Limb (tissue), 2 donors: Measurements from ENCODE around the gene GAB4.
"Not testable (repeated sequence)": the region's sequence is repeated elsewhere in the genome, so short reads cannot be mapped to it uniquely, and the experiment has no call there.

ENCODE experiments used
- DNase-seq, 2 donors: peaks; one replicate each; pipeline ENCODE4 v3.0.0-alpha.2; 2016; ENCODE audit errors: extremely low spot score in 2 of 2

The GAB4 gene, protein sequence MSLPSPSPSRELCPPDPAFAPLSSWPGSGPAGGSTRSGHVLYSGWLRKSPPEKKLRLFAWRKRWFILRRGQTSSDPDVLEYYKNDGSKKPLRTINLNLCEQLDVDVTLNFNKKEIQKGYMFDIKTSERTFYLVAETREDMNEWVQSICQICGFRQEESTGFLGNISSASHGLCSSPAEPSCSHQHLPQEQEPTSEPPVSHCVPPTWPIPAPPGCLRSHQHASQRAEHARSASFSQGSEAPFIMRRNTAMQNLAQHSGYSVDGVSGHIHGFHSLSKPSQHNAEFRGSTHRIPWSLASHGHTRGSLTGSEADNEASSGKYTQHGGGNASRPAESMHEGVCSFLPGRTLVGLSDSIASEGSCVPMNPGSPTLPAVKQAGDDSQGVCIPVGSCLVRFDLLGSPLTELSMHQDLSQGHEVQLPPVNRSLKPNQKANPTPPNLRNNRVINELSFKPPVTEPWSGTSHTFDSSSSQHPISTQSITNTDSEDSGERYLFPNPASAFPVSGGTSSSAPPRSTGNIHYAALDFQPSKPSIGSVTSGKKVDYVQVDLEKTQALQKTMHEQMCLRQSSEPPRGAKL

DNA sequence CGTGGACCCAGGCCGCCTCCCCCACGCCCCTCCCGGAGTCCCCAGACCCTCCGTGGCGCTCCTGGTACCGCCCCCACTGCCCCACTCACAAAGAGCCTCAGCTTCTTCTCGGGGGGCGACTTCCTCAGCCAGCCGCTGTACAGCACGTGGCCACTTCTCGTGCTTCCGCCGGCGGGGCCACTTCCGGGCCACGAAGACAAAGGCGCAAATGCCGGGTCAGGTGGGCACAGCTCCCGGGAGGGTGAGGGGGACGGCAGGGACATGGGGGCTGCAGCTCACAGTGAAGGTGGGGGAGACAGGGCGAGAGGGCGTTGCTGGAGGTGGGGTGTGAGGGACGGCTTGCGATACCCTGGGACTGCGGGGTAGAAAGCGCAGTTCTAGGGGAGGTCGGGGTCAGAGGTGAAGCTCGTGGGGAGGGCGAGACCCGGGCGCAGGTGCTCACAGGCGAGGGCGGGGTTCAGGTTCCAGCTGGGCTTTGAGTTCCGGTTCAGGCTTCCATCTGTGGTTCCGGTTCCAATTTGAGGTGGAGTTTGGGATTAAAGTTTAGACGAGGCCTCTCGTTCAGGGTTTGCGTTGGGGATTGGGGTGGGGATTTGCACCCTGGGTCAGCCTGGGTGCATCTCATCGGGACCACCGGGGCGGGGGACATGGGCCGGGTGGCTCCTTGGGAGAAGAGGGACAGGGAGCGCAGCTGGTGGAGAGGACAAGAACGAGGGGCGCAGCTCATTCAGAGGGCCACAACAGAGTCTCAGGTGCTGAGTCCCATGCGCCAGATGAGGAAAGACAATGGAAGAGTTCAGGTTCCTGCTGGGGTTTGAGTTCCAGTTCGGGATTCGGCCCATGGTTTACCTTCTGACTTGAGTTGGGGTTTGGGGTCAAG, at the start of gene GAB4:
TSS of gene GAB4 (minus strand) at position 371 of the 880 bp plus-strand sequence. CDS start at position 263, 108 bp downstream.
- no peak for DNase-seq

DNA sequence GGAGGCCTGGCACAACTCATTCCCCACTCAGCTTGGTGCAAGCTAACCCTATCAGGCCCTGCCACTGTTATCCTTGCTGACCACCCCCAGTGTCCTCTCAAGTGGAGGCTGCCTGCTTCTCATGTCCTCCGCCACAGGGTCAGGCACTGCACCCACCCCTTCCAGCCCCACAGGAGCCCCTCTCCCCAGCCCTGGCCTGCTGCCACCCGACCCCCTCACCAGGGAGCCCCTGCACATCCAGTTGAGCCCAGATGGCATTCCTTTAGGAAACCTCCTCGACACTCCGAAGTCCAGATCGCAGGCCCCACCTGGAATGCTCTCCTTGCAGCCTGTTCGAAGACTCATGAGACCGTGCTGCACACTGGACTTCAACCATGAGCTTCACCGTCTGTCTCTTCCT, 48.8 kb upstream of the GAB4 start:
- no peak for DNase-seq

DNA sequence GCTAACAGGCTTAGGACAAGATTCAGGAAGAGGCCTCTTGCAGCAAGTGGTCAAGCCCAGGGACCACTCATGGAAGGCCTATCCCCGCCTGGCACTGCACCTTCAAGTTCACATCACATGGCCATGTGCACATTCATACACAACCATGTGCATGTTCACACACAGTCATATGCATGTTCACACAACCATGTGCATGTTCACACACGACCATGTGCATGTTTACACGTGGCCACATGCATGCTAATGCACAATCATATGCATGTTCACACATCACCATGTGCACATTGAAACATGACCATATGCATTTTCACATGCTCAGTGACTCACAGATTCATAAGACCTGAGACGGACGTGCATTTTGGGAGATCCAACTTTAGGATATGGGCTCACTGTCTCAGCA, 48.0 kb upstream of the GAB4 start:
- DNase-seq, result no peak

- no peak for DNase-seq
Measured at GRCh38 chr22:17047656-17048055, 39.6 kb upstream of the GAB4 start.

- no peak for DNase-seq
Measured at GRCh38 chr22:17046566-17047348, 38.7 kb upstream of the GAB4 start.

DNA sequence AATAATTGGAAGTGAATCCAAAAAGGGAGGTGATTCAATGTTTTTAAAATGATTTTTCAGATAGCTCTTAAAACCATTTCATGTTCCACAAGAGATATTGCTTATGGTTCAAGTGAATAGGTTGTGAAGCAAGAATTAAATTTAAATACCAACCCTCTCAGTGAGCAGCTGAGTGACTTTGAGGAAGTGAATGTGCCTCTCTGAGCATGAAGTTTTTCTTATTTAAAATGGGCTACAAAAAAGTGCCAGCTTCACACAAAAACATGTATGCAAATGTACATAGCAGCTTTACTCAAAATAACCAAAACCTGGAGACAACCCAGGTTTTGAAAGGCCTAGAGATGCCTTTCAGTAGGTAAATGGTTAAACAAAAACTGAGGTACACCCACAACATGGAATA, 35.5 kb upstream of the GAB4 start:
- DNase-seq, result no peak

DNA sequence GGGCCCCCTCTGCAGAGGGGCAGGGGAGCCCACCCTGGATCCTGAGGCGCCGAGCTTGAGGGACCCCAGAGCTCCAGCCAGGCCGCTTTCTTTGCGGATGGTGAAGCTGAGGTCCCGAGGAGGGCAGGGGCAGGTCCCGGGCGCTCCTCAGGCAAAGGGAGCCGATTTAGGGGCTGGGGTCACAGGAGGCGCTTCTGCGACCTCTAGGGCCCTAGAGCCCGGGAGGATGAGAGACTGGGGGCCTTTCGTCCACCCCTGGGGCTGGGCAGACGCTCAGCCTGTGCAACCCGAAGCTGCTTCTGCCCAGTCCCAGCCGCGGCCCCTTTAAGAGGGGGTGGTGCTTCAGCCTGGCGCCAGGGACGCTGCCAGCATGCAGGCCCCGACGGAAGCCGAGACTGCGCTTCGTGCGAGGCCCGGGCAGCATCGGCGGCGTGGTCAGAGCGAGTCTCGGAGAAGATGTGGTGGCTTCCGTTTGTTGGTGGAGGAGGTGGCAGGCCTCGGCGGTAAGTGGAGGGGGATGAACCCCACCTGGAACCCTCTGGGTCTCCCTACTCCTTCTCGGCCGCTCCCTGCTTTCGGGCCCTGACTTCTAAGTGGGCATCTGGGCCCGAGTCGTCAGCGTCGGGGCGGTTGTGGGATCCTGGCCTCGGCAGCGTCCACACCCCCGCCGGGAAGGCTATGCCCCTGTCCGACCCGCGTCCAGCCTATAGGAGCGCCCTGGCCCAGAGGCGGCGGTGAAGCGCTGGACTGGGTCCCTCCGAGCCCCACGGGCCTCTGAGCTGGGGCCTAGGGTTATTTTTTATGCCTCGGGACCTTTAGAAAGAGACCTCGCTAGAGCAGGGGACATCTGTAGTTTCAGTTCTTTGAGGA, 29.1 kb upstream of the GAB4 start:
- DNase-seq, result not testable (repeated sequence)

DNA sequence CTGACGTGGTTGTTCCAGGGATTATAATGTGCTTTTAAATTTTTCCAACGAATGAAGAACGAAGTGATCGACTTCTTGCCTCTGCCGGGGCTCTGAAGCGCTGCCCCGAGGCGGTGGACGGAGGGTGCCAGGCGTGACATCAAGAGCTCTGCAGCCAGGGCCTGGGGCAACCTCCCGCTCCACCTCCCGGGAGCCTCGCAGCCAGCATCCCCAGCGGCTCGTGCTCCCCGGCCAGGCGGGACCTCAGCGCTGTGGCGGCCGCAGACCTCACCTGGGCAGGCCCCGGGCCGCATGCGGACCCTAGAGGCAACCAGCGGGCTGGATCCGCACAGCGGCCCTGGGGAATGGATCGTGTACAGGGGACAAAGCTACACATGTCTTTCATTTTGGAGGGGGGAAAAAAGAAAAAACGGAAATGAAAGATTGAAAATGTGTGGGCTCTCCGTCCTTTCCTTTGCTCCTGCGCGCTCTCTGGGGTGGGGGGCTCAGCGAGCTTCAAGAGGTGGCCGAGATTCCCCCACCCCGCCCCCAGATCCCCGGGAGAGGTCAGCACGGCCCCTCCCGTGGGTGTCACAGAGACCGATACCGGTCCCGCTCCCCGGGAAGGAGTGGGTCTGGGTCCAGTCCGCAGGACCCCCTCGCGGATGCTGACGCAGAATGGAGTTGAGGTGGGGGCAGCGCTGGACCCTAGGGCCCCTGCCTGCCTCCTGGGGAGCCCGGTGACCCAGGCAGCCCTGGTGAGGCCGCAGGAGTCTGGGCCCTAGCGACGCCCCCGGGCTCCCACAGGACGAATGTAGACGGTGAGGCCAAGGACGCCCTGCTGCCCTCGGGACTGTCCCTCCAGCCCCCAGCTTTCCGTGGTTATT, 28.2 kb upstream of the GAB4 start:
- not testable (repeated sequence) for DNase-seq

- DNase-seq, result no peak
Measured at GRCh38 chr22:17035246-17035645, 27.2 kb upstream of the GAB4 start.

- not testable (repeated sequence) for DNase-seq
Measured at GRCh38 chr22:17034532-17034931, 26.5 kb upstream of the GAB4 start.

DNA sequence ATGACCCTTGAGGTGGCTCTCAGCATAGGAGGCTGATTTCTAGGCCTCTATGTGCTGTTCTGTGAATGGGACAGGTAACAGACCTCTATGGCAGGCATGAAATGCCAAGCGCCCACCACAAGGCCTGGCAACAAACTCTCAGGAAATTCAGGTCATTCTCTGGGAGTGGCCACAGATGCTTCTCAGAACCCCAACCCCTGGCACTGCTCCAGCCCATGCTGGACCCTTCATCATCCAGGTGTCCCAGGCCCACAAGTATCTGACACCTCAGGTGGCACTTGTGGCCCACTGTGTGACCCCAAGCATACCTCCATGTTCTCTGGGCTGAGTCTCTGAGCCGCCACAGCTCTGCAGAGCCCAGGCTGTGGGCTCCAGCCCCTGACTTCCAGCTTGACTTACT, 24.3 kb upstream of the GAB4 start:
- DNase-seq, result not testable (repeated sequence)

DNA sequence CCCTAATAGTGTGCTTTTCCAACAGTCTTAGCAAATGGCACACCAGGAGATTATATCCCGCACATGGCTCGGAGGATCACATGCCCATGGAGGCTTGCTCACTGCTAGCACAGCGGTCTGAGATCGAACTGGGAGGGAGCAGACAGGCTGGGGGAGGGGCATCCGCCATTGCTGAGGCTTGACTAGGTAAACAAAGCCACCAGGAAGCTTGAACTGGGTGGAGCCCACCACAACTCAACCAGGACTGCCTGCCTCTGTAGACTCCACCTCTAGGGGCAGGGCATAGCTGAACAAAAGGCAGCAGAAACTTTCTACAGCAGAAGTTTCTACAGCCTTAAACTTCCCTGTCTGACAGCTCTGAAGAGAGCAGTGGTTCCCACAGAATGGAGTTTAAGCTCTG, 16.4 kb upstream of the GAB4 start:
- not testable (repeated sequence) for DNase-seq

GRCh38 chr22:17015552-17015951, 7.5 kb upstream of the GAB4 start:
- not testable (repeated sequence) for DNase-seq

GRCh38 chr22:17014101-17014440, 6.0 kb upstream of the GAB4 start:
- DNase-seq, result not testable (repeated sequence)

DNA sequence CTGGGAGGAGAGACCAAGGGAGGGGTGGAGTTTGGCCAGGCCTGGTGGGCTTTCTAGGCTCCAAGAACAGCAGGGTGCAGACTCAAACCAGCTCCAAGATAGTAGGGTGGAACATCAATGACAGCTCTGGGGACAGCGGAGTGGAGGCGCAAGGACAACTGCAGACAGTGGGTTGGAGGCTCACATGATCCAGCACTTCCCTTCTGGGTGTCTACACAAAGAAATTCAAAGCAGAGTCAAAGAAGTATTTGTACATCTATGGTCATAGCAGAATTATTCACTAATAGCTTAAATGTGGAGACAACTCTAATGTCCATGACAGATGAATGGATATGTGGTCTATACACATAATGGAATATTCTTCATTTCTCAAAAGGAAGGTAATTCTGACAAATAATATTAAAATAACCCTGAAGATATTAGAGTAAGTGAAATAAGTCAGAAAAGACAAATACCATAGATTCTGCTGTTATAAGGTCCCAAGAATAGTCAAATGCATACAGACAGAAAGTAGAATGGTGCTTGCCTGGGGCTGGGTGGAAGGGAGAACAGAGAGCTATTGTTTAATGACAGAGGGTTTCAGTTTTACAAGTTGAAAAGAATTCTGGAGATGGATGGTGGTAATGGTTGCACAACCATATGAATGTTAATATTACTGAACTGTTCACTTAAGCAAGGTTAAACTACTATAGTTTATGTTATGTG, 5.5 kb upstream of the GAB4 start:
- no peak for DNase-seq

DNA sequence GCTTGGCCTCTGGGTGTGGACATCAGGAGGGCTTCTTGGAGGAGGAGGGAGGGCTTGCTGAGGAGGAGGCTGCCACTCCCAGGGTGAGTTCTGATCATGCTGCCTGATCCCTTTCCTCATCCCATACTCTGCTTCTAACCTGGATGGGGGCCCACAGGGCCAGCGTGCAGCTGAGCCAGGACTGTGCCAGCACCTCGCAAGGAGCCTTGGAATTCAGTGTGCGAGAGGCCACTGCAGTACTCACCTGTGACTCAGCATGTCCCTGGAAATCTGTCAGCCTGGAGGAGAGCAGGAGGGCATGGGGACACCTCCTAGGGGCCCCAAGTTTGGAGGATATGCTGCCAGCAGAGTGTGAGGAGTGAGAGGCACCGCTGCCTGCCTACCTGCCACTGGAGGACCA, 4.2 kb upstream of the GAB4 start:
- no peak for DNase-seq

GRCh38 chr22:17009640-17010291, 1.7 kb upstream of the GAB4 start:
- no peak for DNase-seq

- DNase-seq, result no peak
Measured at GRCh38 chr22:17007257-17007656, 765 bp downstream of the GAB4 start.
